Heart left ventricle (tissue), 13 donors: ENCODE results near the gene NMRK2.

Source experiments
- CTCF ChIP-seq, 12 donors: fragments of 200-600 bp; sonication (generic) in 4 of 12; IDR thresholded peaks; one replicate each; pipeline versions ENCODE4 v1.5.0 to v1.8.0; 2018 to 2022; ENCODE audit warnings: antibody characterized with exemption in 12 of 12, mild to moderate bottlenecking in 5 of 12
- POLR2A ChIP-seq, 2 donors: fragments of 450-650 bp; IDR thresholded peaks; one replicate each; pipeline ENCODE4 v1.6.1; 2017; ENCODE audit warnings: antibody characterized with exemption in 2 of 2, mild to moderate bottlenecking in 2 of 2, moderate library complexity in 2 of 2
- donor health status: ischemic (EF 13 %, LVEDD 7.1; RV severe dilation, severe dysfunction).
- donor health status: DM: no; HTN: yes; CAD: no.
- donor health status: DM: no; HTN: no; CAD: no.
- donor health status: ischemic (EF 25% LVEDD 6.9; RV normal size, moderate dysfunction).
- donor health status: ischemic (EF 25% LVEDD 5.7; RV mildly dilated, moderate dysfunction).
- donor health status: ischemic (EF 35%, LVEDD 5.7; RV mildly dilated, moderate dysfunction).
- donor health status: nonischemic (EF 11% LVEDD 7.7; RV severe dilation, severe dysfunction).
- donor health status: DM: yes; HTN: yes; CAD: no.
- donor health status: PGD.
- donor health status: ischemic (EF 29% LVEDD 5.4; RV normal size, mild dysfunction).
- donor health status: nonischemic (EF 23%, LVEDD 6.1; RV moderate dilation, normal function).

GRCh38 chr19:3923096-3923758 is 9.6 kb upstream of the NMRK2 start:
- TF ChIP-seq POLR2A (IDR thresholded peaks at IDR 0.05) (no peak), CTCF (IDR thresholded peaks at IDR 0.05) (no peak)
